Endothelial cell (in vitro differentiated cells): Measurements from ENCODE around the gene RGS7BP. TPM values are rescaled to one million over a fixed set of nuclear protein-coding genes. Genes with fewer than 3 reads are reported as not detected.
"Not testable (repeated sequence)": the region's sequence is repeated elsewhere in the genome, so short reads cannot be mapped to it uniquely, and the experiment has no call there.

Experiments
- DNase-seq: peaks from one replicate; pipeline ENCODE4 v3.0.0; 2021; ENCODE audit warnings: low spot score
- H3K27ac Mint-ChIP-seq: one replicate; pipeline ENCODE4 v1.8.0; 2021; ENCODE audit warnings: mixed read lengths, inconsistent platforms; ENCODE audit not compliant: unreplicated experiment
- H3K27me3 Mint-ChIP-seq: one replicate; pipeline ENCODE4 v1.8.0; 2021; ENCODE audit warnings: mild to moderate bottlenecking, moderate library complexity, mixed read lengths, inconsistent platforms; ENCODE audit not compliant: unreplicated experiment
- H3K36me3 Mint-ChIP-seq: one replicate; pipeline ENCODE4 v1.8.0; 2021; ENCODE audit warnings: mild to moderate bottlenecking, low read depth, mixed read lengths, inconsistent platforms; ENCODE audit not compliant: unreplicated experiment
- H3K4me1 Mint-ChIP-seq: one replicate; pipeline ENCODE4 v1.8.0; 2021; ENCODE audit warnings: mild to moderate bottlenecking, mixed read lengths, inconsistent platforms; ENCODE audit not compliant: unreplicated experiment
- H3K4me3 Mint-ChIP-seq: one replicate; pipeline ENCODE4 v1.8.0; 2021; ENCODE audit warnings: mild to moderate bottlenecking, mixed read lengths, inconsistent platforms; ENCODE audit not compliant: unreplicated experiment
- H3K9me3 Mint-ChIP-seq: one replicate; pipeline ENCODE4 v1.8.0; 2021; ENCODE audit warnings: mixed read lengths, inconsistent platforms; ENCODE audit not compliant: unreplicated experiment
- CTCF ChIP-seq: fragments of 200-600 bp; sonication (generic); IDR thresholded peaks from one replicate; pipeline ENCODE4 v1.5.0; 2021; ENCODE audit warnings: antibody characterized with exemption; ENCODE audit not compliant: unreplicated experiment
- total RNA-seq: library from RNA; stranded (reverse); fragmentation: NEBNext Ultra II Directional; extraction: Animal tissue kit (Norgen Biotek cat#: 25700); gene quantifications from one replicate; pipeline ENCODE4 v1.2.1, GENCODE V29; 2021; ENCODE audit not compliant: unreplicated experiment

Gene RGS7BP
- total RNA-seq, 1 donor from 2014 or later: 0.23 TPM

GRCh38 chr5:64532657-64533056 is 26.8 kb downstream of the RGS7BP start:
- Mint-ChIP-seq H3K27ac (no peak overlapping the region), H3K4me1 (peaks cover 5% of the 10 kb centered on the region), H3K4me3 (no peak overlapping the region), H3K27me3 (peaks cover 3% of the 10 kb centered on the region), H3K36me3 (no peaks in the 10 kb centered on the region), H3K9me3 (no peaks in the 10 kb centered on the region)
- TF ChIP-seq CTCF: no peak
- DNase-seq: no peak

GRCh38 chr5:64534033-64534432 is 28.2 kb downstream of the RGS7BP start:
- peaks cover 5% of the 10 kb centered on the region for H3K4me1 Mint-ChIP-seq
- H3K9me3 Mint-ChIP-seq: no peaks in the 10 kb centered on the region
- no peak for TF ChIP-seq CTCF
- peaks cover 3% of the 10 kb centered on the region for H3K27me3 Mint-ChIP-seq
- H3K27ac Mint-ChIP-seq: no peak overlapping the region
- no peaks in the 10 kb centered on the region for H3K36me3 Mint-ChIP-seq
- no peak for DNase-seq
- no peak overlapping the region for H3K4me3 Mint-ChIP-seq

GRCh38 chr5:64557911-64558310 is 52.1 kb downstream of the RGS7BP start:
- DNase-seq: no peak
- no peak overlapping the region for H3K4me3 Mint-ChIP-seq
- no peak overlapping the region for H3K27ac Mint-ChIP-seq
- peaks cover 36% of the 10 kb centered on the region for H3K4me1 Mint-ChIP-seq
- H3K36me3 Mint-ChIP-seq: no peaks in the 10 kb centered on the region
- TF ChIP-seq CTCF: no peak
- H3K9me3 Mint-ChIP-seq: no peaks in the 10 kb centered on the region
- no peaks in the 10 kb centered on the region for H3K27me3 Mint-ChIP-seq

- not testable (repeated sequence) for DNase-seq, H3K4me3 Mint-ChIP-seq, H3K27ac Mint-ChIP-seq, H3K9me3 Mint-ChIP-seq, H3K36me3 Mint-ChIP-seq, H3K27me3 Mint-ChIP-seq
- peaks cover 37% of the 10 kb centered on the region for H3K4me1 Mint-ChIP-seq
Measured at GRCh38 chr5:64558641-64559040, 52.8 kb downstream of the RGS7BP start.

- TF ChIP-seq CTCF: no peak
- no peak for DNase-seq
Measured at GRCh38 chr5:64566310-64566916, 60.6 kb downstream of the RGS7BP start.

More at GRCh38 chr5:64566310-64566916, 60.6 kb downstream of the RGS7BP start:
- H3K4me3 Mint-ChIP-seq: no peak overlapping the region
- no peak overlapping the region for H3K27ac Mint-ChIP-seq
- no peaks in the 10 kb centered on the region for H3K36me3 Mint-ChIP-seq
- no peaks in the 10 kb centered on the region for H3K27me3 Mint-ChIP-seq
- H3K4me1 Mint-ChIP-seq: peaks cover 22% of the 10 kb centered on the region
- H3K9me3 Mint-ChIP-seq: no peaks in the 10 kb centered on the region
